Bronchial epithelial cell (primary cell): ENCODE data around the gene CMAS. TPM values are rescaled to one million over a fixed set of nuclear protein-coding genes. Genes with fewer than 3 reads are reported as not detected.
"Not testable (repeated sequence)": the region's sequence is repeated elsewhere in the genome, so short reads cannot be mapped to it uniquely, and the experiment has no call there.

Experiments
- DNase-seq: peaks from one replicate; pipeline ENCODE4 v3.0.0-alpha.2; 2010; ENCODE audit warnings: low read depth
- FAIRE-seq: peaks from 2 replicates; lab custom pipeline; 2011; peaks lifted over from hg19 to GRCh38; lab: Jason Lieb, UNC
- H3K27me3 ChIP-seq: 2 replicates; pipeline ENCODE4 v1.5.1; 2011; ENCODE audit warnings: low read length; ENCODE audit not compliant: control insufficient read depth, insufficient read depth
- H3K36me3 ChIP-seq: 2 replicates; pipeline ENCODE4 v1.5.1; 2011; ENCODE audit warnings: low read length; ENCODE audit not compliant: control insufficient read depth, insufficient read depth
- H3K4me3 ChIP-seq: 2 replicates; pipeline ENCODE4 v1.5.1; 2011; ENCODE audit warnings: mild to moderate bottlenecking, low read depth, low read length, control low read depth
- CTCF ChIP-seq: IDR thresholded peaks from 2 replicates; pipeline ENCODE4 v1.5.1; 2011; ENCODE audit warnings: mild to moderate bottlenecking, moderate library complexity, low read length, control low read depth, inconsistent platforms; ENCODE audit not compliant: insufficient read depth, severe bottlenecking
- total RNA-seq: library from RNA; depleted of rRNA; stranded (reverse); fragments of >200 nt; gene quantifications from 2 replicates; pipeline ENCODE4 v1.2.1, GENCODE V29; 2014

CMAS gene
- 26.6 and 46.3 TPM in 2 replicates for total RNA-seq

GRCh38 chr12:22046090-22046967 is at the start of gene CMAS:
TSS of gene CMAS (plus strand) at chr12:22046218. CDS start at chr12:22046304, 86 bp downstream.
- DNase-seq: peak; percentile 58
- Histone ChIP-seq H3K27me3 (no peaks in the 10 kb centered on the region), H3K36me3 (no peaks in the 10 kb centered on the region), H3K4me3 (peak within 1 kb of the TSS; percentile 97)
- no peak for FAIRE-seq
- TF ChIP-seq CTCF: no peak

GRCh38 chr12:21998295-21998694 is 47.7 kb upstream of the CMAS start:
- FAIRE-seq (no peak), DNase-seq (no peak)
- TF ChIP-seq CTCF: no peak
- Histone ChIP-seq H3K27me3 (no peaks in the 10 kb centered on the region), H3K4me3 (no peak overlapping the region), H3K36me3 (no peaks in the 10 kb centered on the region)

- Histone ChIP-seq H3K36me3 (no peaks in the 10 kb centered on the region), H3K4me3 (no peak overlapping the region), H3K27me3 (no peaks in the 10 kb centered on the region)
- no peak for DNase-seq
- TF ChIP-seq CTCF: no peak
- FAIRE-seq: no peak
These were observed 47.2 kb upstream of the CMAS start for GRCh38 chr12:21998782-21999181.

- TF ChIP-seq CTCF: no peak
- H3K4me3 ChIP-seq: no peak overlapping the region
- FAIRE-seq (no peak), DNase-seq (no peak)
- H3K36me3 ChIP-seq: no peaks in the 10 kb centered on the region
- H3K27me3 ChIP-seq: no peaks in the 10 kb centered on the region
These were observed 43.6 kb upstream of the CMAS start for GRCh38 chr12:22002430-22002829.

GRCh38 chr12:22007794-22008193 is 38.2 kb upstream of the CMAS start:
- not testable (repeated sequence) for H3K4me3 ChIP-seq, H3K36me3 ChIP-seq, H3K27me3 ChIP-seq, FAIRE-seq, DNase-seq

GRCh38 chr12:22008196-22008595 is 37.8 kb upstream of the CMAS start:
- H3K27me3 ChIP-seq: no peaks in the 10 kb centered on the region
- FAIRE-seq (no peak), DNase-seq (no peak)
- no peak for TF ChIP-seq CTCF
- no peak overlapping the region for H3K4me3 ChIP-seq
- no peaks in the 10 kb centered on the region for H3K36me3 ChIP-seq
